Mesenchymal stem cell (in vitro differentiated cells and primary cell): ENCODE data around the gene STIM1.
A peak's percentile ranks its signal among the peaks of the same experiment; 100 is the strongest.

ENCODE experiments used
- DNase-seq: peaks from one replicate; pipeline ENCODE4 v3.0.0-alpha.2; 2013
- H2AFZ ChIP-seq: one replicate; pipeline ENCODE4 v1.6.1; 2013; ENCODE audit warnings: low read depth, mild to moderate bottlenecking, control low read depth, inconsistent platforms, low read length, moderate library complexity
- H2AK5ac ChIP-seq: 2 replicates; pipeline ENCODE4 v1.6.1; 2013; ENCODE audit warnings: low read length, moderate library complexity, mild to moderate bottlenecking, inconsistent platforms; ENCODE audit not compliant: severe bottlenecking
- H2BK120ac ChIP-seq: one replicate; pipeline ENCODE4 v1.6.1; 2013; ENCODE audit warnings: low read depth, mild to moderate bottlenecking, inconsistent platforms, low read length, moderate library complexity
- H2BK12ac ChIP-seq, 2 experiments: one replicate each; pipeline ENCODE4 v1.6.1; 2013; ENCODE audit warnings: inconsistent platforms in 2 of 2, low read length in 2 of 2, mild to moderate bottlenecking in 2 of 2, moderate library complexity in 2 of 2, control low read depth in 1 of 2
- H2BK15ac ChIP-seq: one replicate; pipeline ENCODE4 v1.6.1; 2013; ENCODE audit warnings: mild to moderate bottlenecking, low read depth, inconsistent platforms; ENCODE audit not compliant: poor library complexity, severe bottlenecking
- H2BK5ac ChIP-seq: 2 replicates; pipeline ENCODE4 v1.6.1; 2013; ENCODE audit warnings: low read depth, mild to moderate bottlenecking, low read length, control low read depth, inconsistent platforms; ENCODE audit not compliant: poor library complexity, severe bottlenecking
- H3K14ac ChIP-seq, 2 experiments: one replicate each; pipeline ENCODE4 v1.6.1; 2013; ENCODE audit warnings: inconsistent platforms in 2 of 2, low read length in 2 of 2, control low read depth in 1 of 2, mild to moderate bottlenecking in 1 of 2, moderate library complexity in 1 of 2
- H3K18ac ChIP-seq, 2 experiments: one replicate each; pipeline ENCODE4 v1.6.1; 2013; ENCODE audit warnings: inconsistent platforms in 2 of 2, low read length in 2 of 2, control low read depth in 1 of 2, low read depth in 1 of 2, mild to moderate bottlenecking in 1 of 2
- H3K23ac ChIP-seq, 2 experiments: one replicate each; pipeline ENCODE4 v1.6.1; 2013; ENCODE audit warnings: inconsistent platforms in 2 of 2, low read length in 2 of 2, mild to moderate bottlenecking in 2 of 2, moderate library complexity in 2 of 2, control low read depth in 1 of 2
- H3K27ac ChIP-seq: 2 replicates; pipeline ENCODE4 v1.5.1; 2013; ENCODE audit warnings: mild to moderate bottlenecking, moderate library complexity, low read length, control low read depth, inconsistent platforms; ENCODE audit not compliant: poor library complexity, severe bottlenecking
- H3K27me3 ChIP-seq, 2 experiments: 2 replicates each; pipeline versions ENCODE4 v1.6.1 to v1.7.0; 2013; ENCODE audit warnings: low read length in 2 of 2, mild to moderate bottlenecking in 2 of 2, moderate library complexity in 2 of 2, control low read depth in 1 of 2, inconsistent platforms in 1 of 2; ENCODE audit not compliant: control insufficient read depth in 1 of 2, insufficient read depth in 1 of 2
- H3K36me3 ChIP-seq, 2 experiments: 2 replicates each; pipeline versions ENCODE4 v1.6.1 to v1.7.0; 2013; ENCODE audit warnings: low read length in 2 of 2, control low read depth in 1 of 2, inconsistent platforms in 1 of 2, low read depth in 1 of 2, mild to moderate bottlenecking in 1 of 2; ENCODE audit not compliant: insufficient read depth in 2 of 2, control insufficient read depth in 1 of 2
- H3K4ac ChIP-seq, 2 experiments: one replicate each; pipeline ENCODE4 v1.6.1; 2013; ENCODE audit warnings: inconsistent platforms in 2 of 2, low read length in 2 of 2, mild to moderate bottlenecking in 2 of 2, moderate library complexity in 2 of 2, control low read depth in 1 of 2, low read depth in 1 of 2
- H3K4me1 ChIP-seq: 2 replicates; pipeline ENCODE4 v1.6.1; 2013; ENCODE audit warnings: low read depth, low read length, control low read depth; ENCODE audit not compliant: control insufficient read depth, insufficient read depth
- H3K4me2 ChIP-seq: 2 replicates; pipeline ENCODE4 v1.6.1; 2013; ENCODE audit warnings: low read length, mild to moderate bottlenecking, inconsistent platforms; ENCODE audit not compliant: poor library complexity, severe bottlenecking
- H3K4me3 ChIP-seq, 2 experiments: 2 replicates each; pipeline versions ENCODE4 v1.5.1 to v1.7.0; 2013; ENCODE audit warnings: low read length in 2 of 2, mild to moderate bottlenecking in 2 of 2, control low read depth in 1 of 2, low read depth in 1 of 2; ENCODE audit not compliant: insufficient read depth in 1 of 2
- H3K79me1 ChIP-seq: replicated peaks from 2 replicates; pipeline ENCODE4 v1.6.1; 2013; ENCODE audit warnings: mild to moderate bottlenecking, control low read depth, low read length, inconsistent platforms; ENCODE audit not compliant: poor library complexity, severe bottlenecking
- H3K9ac ChIP-seq: 2 replicates; pipeline ENCODE4 v1.7.0; 2013; ENCODE audit warnings: mild to moderate bottlenecking, low read length, moderate library complexity
- H3K9me3 ChIP-seq: 2 replicates; pipeline ENCODE4 v1.7.0; 2013; ENCODE audit warnings: mild to moderate bottlenecking, low read length; ENCODE audit not compliant: control insufficient read depth
- H4K8ac ChIP-seq: one replicate; pipeline ENCODE4 v1.6.1; 2013; ENCODE audit warnings: inconsistent platforms, mild to moderate bottlenecking, low read length, moderate library complexity
- H4K91ac ChIP-seq: one replicate; pipeline ENCODE4 v1.6.1; 2013; ENCODE audit warnings: mild to moderate bottlenecking, low read length, inconsistent platforms
- WGBS: methylation state at CpG from one replicate; pipeline ENCODE4 v1.1.7; 2013; ENCODE audit warnings: mixed read lengths; 5-methylcytosine and 5-hydroxymethylcytosine counted together

The STIM1 gene

DNA sequence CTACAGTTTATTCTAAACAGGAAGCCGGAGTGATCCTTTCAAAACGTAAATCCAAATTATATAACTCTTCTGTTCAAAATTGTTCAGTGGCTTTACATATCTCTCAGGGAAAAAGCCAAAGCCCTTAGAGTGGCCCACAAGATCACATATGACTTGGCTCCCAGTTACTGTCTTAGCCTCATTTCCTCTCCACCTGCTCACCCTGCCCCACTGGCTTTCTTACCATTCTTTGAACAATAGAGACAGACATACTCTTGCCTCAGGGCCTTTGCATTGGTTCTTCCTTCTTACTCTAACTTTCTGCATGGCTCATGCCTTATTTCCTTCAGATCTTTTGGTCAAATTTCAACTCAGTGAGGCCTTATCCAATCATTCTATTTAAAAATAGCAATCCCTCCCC is 52.1 kb downstream of the STIM1 start:
- Histone ChIP-seq H3K27me3 (no peaks in the 10 kb centered on the region), H3K9me3 (no peaks in the 10 kb centered on the region), H2BK12ac (no peak overlapping the region), H4K8ac (peak overlapping the region; percentile 42), H3K4me3 (no peak overlapping the region), H3K27ac (peak overlapping the region; percentile 7), H3K79me1 (peaks cover 33% of the 10 kb centered on the region), H3K4ac (no peak overlapping the region), H2AFZ (no peak overlapping the region), H3K4me2 (no peak overlapping the region), H3K23ac (no peak overlapping the region), H3K18ac (no peak overlapping the region), H3K14ac (no peak overlapping the region), H4K91ac (no peak overlapping the region), H2BK120ac (no peak overlapping the region), H2BK15ac (no peak overlapping the region), H2BK5ac (no peak overlapping the region), H2AK5ac (peak overlapping the region; percentile 62), H3K9ac (no peak overlapping the region), H3K4me1 (peaks cover 10% of the 10 kb centered on the region), H3K36me3 (no peaks in the 10 kb centered on the region)
- 73% methylated on average over 2 of the region's 2 CpGs for WGBS
- DNase-seq, result no peak

DNA sequence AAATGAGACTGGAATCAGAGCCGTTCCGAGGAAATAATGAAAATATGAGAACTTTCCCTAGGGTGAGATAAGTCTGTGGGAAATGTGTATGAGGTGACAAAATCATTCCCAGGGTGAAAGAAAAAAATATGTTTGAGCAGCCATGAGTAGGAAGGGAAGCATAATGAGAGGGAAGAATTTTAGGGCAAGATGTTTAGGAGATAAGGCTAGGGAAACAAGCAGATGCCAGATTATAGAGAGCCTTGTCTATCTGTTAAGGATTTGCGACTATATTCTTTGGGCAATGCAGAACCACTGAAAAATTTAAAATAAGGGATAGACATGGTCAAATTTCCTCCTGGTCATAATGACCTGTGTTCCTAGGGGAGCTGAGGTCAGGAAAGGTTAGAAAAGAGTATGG is 54.4 kb downstream of the STIM1 start:
- H4K91ac ChIP-seq, result no peak overlapping the region
- H2BK5ac ChIP-seq, result no peak overlapping the region
- H3K9me3 ChIP-seq, result no peaks in the 10 kb centered on the region
- H3K23ac ChIP-seq, result no peak overlapping the region
- no peak overlapping the region for H2BK15ac ChIP-seq
- no peak overlapping the region for H2BK120ac ChIP-seq
- no peak overlapping the region for H3K4ac ChIP-seq
- H2BK12ac ChIP-seq, result no peak overlapping the region
- peaks cover 4% of the 10 kb centered on the region for H3K4me1 ChIP-seq
- H3K36me3 ChIP-seq, result no peaks in the 10 kb centered on the region
- no peak overlapping the region for H3K4me2 ChIP-seq
- H3K79me1 ChIP-seq, result peaks cover 30% of the 10 kb centered on the region
- no peak for DNase-seq
- WGBS, result 65% methylated on average over 3 of the region's 3 CpGs
- peak overlapping the region; percentile 10 for H2AK5ac ChIP-seq
- H3K4me3 ChIP-seq, result no peak overlapping the region
- H4K8ac ChIP-seq, result no peak overlapping the region
- no peak overlapping the region for H3K27ac ChIP-seq
- no peak overlapping the region for H3K9ac ChIP-seq
- no peak overlapping the region for H3K18ac ChIP-seq
- H3K14ac ChIP-seq, result no peak overlapping the region
- H3K27me3 ChIP-seq, result no peaks in the 10 kb centered on the region
- no peak overlapping the region for H2AFZ ChIP-seq

DNA sequence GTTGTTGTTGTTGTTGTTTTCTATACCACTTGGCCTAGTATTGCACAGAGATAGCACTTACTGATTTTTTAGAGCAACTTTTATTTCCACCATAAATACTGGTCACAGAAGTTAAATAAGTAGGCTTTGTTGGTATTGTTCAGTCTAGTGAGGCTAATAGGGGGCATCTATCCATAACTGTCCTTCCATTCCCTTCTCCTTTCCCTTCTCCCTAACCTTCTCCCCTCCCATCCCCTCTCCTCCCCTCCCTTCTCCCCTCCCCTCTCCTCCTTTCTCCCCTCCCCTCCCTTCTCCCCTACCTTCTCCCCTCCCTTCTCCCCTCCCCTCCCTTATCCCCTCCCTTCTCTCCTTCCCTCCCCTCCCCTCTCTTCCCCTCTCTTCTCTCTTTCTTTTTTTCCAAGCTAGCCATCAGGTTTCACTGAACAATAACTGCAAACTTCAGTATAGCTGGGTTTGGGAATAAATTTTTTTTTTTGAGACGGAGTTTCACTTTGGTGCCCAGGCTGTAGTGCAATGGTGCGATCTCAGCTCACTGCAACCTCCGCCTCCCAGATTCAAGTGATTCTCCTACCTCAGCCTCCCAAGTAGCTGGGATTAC is 56.5 kb downstream of the STIM1 start:
- Histone ChIP-seq H3K4me3 (no peak overlapping the region), H4K91ac (no peak overlapping the region), H3K4ac (no peak overlapping the region), H3K27ac (no peak overlapping the region), H2AK5ac (no peak overlapping the region), H3K9me3 (no peaks in the 10 kb centered on the region), H3K4me2 (no peak overlapping the region), H3K79me1 (peaks cover 32% of the 10 kb centered on the region), H3K23ac (no peak overlapping the region), H4K8ac (no peak overlapping the region), H3K9ac (no peak overlapping the region), H2BK15ac (no peak overlapping the region), H3K27me3 (no peaks in the 10 kb centered on the region), H3K14ac (no peak overlapping the region), H3K4me1 (no peaks in the 10 kb centered on the region), H2BK5ac (no peak overlapping the region), H3K18ac (no peak overlapping the region), H2BK120ac (no peak overlapping the region), H2BK12ac (no peak overlapping the region), H2AFZ (no peak overlapping the region), H3K36me3 (no peaks in the 10 kb centered on the region)
- no peak for DNase-seq
- WGBS, result 93% methylated on average over 3 of the region's 3 CpGs

DNA sequence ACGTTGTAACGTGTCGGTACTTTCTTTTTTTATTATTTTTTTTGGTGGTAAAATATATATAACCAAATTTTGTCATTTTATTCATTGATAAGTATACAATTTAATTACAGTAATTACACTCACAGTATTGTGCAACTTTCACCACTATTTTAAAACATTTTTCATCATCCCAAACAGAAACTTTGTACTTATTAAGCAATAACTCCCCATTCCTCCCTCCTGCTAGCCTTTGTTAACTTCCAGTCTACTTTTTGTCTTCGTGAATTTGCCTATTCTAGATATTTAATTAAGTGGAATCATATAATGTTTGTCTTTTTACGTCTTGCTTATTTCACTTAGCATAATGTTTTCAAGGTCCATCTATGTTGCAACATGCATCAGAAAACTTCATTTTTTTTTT is 58.5 kb downstream of the STIM1 start:
- no peak overlapping the region for H3K4me3 ChIP-seq
- H3K9me3 ChIP-seq, result no peaks in the 10 kb centered on the region
- H2BK15ac ChIP-seq, result no peak overlapping the region
- H2AFZ ChIP-seq, result no peak overlapping the region
- H2BK120ac ChIP-seq, result no peak overlapping the region
- WGBS, result no CpG with 5 or more reads among the region's 5 CpGs
- H4K91ac ChIP-seq, result no peak overlapping the region
- no peak overlapping the region for H2AK5ac ChIP-seq
- no peaks in the 10 kb centered on the region for H3K36me3 ChIP-seq
- no peak overlapping the region for H3K4me2 ChIP-seq
- H3K4ac ChIP-seq, result no peak overlapping the region
- H3K4me1 ChIP-seq, result no peaks in the 10 kb centered on the region
- H2BK12ac ChIP-seq, result no peak overlapping the region
- no peak overlapping the region for H4K8ac ChIP-seq
- no peak overlapping the region for H3K27ac ChIP-seq
- H3K27me3 ChIP-seq, result no peaks in the 10 kb centered on the region
- no peak overlapping the region for H3K14ac ChIP-seq
- H3K9ac ChIP-seq, result no peak overlapping the region
- H3K18ac ChIP-seq, result no peak overlapping the region
- DNase-seq, result no peak
- H3K79me1 ChIP-seq, result peaks cover 30% of the 10 kb centered on the region
- H3K23ac ChIP-seq, result no peak overlapping the region
- no peak overlapping the region for H2BK5ac ChIP-seq
